Spleen (tissue), 7 donors: ENCODE measurements around the gene ABCG5.

ENCODE experiments used
- CTCF ChIP-seq, 11 experiments: fragments of 200-600 bp in 7 of 11; fragments of 450-650 bp in 4 of 11; sonication (generic) in 4 of 11; IDR thresholded peaks in 8 of 11; conservative IDR thresholded peaks in 3 of 11; 1 replicate in 7 of 11; 2 replicates in 4 of 11; pipeline versions ENCODE4 v1.4.0 to v1.8.0; 2016 to 2021; ENCODE audit warnings: antibody characterized with exemption in 11 of 11, inconsistent platforms in 4 of 11, mild to moderate bottlenecking in 1 of 11
- POLR2A ChIP-seq, 3 donors: fragments of 450-650 bp; IDR thresholded peaks; one replicate each; pipeline ENCODE4 v1.5.1; 2017; ENCODE audit warnings: antibody characterized with exemption in 3 of 3, mild to moderate bottlenecking in 1 of 3
- POLR2AphosphoS5 ChIP-seq, 3 donors: sonication (generic); formaldehyde crosslinking; IDR thresholded peaks; one replicate each; pipeline ENCODE4 v1.5.1; 2017; ENCODE audit warnings: antibody characterized with exemption in 3 of 3
- donor health status: DM: no; HTN: no; CAD: no; lungs with moderate emphysema.
- donor health status: DM: no; HTN: no; CAD: no.
- donor health status: DM: no; HTN: no; CAD: no.

DNA sequence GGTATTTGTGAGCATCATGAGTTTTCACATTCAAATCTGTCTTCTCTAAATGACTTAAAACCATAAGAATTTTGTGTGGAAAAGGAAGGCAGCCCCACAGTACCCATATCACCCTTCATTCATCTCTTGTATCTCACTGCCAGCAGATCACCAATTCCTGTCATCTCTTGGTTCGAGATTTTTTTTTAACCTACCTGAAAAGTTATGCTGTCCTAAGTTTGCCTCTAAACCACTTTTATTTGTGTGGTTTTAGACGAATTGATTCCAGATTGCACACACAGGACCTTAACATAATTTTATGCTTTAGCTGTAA, 32.0 kb downstream of the ABCG5 start:
- TF ChIP-seq CTCF (IDR thresholded peaks at IDR 0.05 in 8 of 11, conservative IDR thresholded peaks at IDR 0.05 in 3 of 11) (no peak), POLR2A (IDR thresholded peaks at IDR 0.05) (no peak), POLR2AphosphoS5 (IDR thresholded peaks at IDR 0.05) (no peak)
